ENCODE results near the gene IL36RN. TPM values are rescaled to one million over a fixed set of nuclear protein-coding genes. Genes with fewer than 3 reads are reported as not detected.

IL36RN gene
- total RNA-seq, 1 experiment from 2014 or later, result not detected

DNA sequence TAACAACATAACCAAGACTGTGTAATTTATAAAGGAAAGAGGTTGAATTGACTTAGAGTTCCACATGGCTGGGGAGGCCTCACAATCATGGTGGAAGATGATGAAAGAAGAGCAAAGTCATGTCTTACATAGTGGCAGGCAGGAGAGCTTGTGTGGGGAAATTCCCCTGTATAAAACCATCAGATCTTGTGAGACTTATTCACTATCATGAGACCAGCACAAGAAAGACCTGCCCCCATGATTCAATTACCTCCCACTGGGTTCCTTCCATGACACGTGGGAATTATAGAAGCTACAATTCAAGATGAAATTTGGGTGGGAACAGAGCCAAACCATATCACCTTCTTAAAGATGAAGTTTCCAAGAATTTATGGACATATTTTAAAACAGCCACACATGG lies 2.5 kb upstream of the IL36RN start:
- no peak for DNase-seq
- peaks cover 7% of the 10 kb centered on the region for H3K4me1 Mint-ChIP-seq (ENCODE audit: low read depth, unreplicated experiment)
- H3K27ac Mint-ChIP-seq (ENCODE audit: unreplicated experiment), result no peak overlapping the region
- TF ChIP-seq, protein P1, sequence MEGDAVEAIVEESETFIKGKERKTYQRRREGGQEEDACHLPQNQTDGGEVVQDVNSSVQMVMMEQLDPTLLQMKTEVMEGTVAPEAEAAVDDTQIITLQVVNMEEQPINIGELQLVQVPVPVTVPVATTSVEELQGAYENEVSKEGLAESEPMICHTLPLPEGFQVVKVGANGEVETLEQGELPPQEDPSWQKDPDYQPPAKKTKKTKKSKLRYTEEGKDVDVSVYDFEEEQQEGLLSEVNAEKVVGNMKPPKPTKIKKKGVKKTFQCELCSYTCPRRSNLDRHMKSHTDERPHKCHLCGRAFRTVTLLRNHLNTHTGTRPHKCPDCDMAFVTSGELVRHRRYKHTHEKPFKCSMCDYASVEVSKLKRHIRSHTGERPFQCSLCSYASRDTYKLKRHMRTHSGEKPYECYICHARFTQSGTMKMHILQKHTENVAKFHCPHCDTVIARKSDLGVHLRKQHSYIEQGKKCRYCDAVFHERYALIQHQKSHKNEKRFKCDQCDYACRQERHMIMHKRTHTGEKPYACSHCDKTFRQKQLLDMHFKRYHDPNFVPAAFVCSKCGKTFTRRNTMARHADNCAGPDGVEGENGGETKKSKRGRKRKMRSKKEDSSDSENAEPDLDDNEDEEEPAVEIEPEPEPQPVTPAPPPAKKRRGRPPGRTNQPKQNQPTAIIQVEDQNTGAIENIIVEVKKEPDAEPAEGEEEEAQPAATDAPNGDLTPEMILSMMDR (IDR thresholded peaks at IDR 0.05; ENCODE audit: insufficient read depth in 1 of 2, low read depth in 1 of 2, low read length in 1 of 2, severe bottlenecking in 1 of 2, unreplicated experiment in 1 of 2), result no peak
- Histone ChIP-seq H3K4me1 (peaks cover 9% of the 10 kb centered on the region), H3K27me3 (replicated peaks; ENCODE audit: control insufficient read depth, insufficient read depth, low read length) (no peaks in the 10 kb centered on the region), H3K9me3 (peaks cover 17% of the 10 kb centered on the region; the same call in 1 of the 2 replicates), H3K4me3 (ENCODE audit: low read depth, low read length) (no peak overlapping the region), H3K36me3 (ENCODE audit: control insufficient read depth, insufficient read depth, low read length) (no peaks in the 10 kb centered on the region)
- no peaks in the 10 kb centered on the region for H3K36me3 Mint-ChIP-seq (ENCODE audit: insufficient read depth, unreplicated experiment)
- BruUV-seq (replicated peaks), result no TSS peak
- no peak overlapping the region for H3K4me3 Mint-ChIP-seq (ENCODE audit: unreplicated experiment)
- CTCF ChIA-PET, result no interaction called here
- intact Hi-C loops (cut with micrococcal nuclease; ENCODE audit: unreplicated experiment), result no loop called here
- no peaks in the 10 kb centered on the region for H3K27me3 Mint-ChIP-seq (ENCODE audit: insufficient read depth, unreplicated experiment)
- POLR2A ChIA-PET, result no interaction called here
- peaks cover 38% of the 10 kb centered on the region for H3K9me3 Mint-ChIP-seq (ENCODE audit: unreplicated experiment)

GRCh38 chr2:113057117-113057516 lies 1.9 kb upstream of the IL36RN start:
- no peak for DNase-seq
- H3K36me3 Mint-ChIP-seq (ENCODE audit: insufficient read depth, unreplicated experiment), result no peaks in the 10 kb centered on the region
- peaks cover 7% of the 10 kb centered on the region for H3K4me1 Mint-ChIP-seq (ENCODE audit: low read depth, unreplicated experiment)
- no peaks in the 10 kb centered on the region for H3K27me3 Mint-ChIP-seq (ENCODE audit: insufficient read depth, unreplicated experiment)
- H3K4me3 Mint-ChIP-seq (ENCODE audit: unreplicated experiment), result no peak overlapping the region
- no peak overlapping the region for H3K4me3 ChIP-seq (ENCODE audit: low read depth, low read length)
- H3K9me3 ChIP-seq, result peaks cover 17% of the 10 kb centered on the region; the same call in 1 of the 2 replicates
- no peaks in the 10 kb centered on the region for H3K36me3 ChIP-seq (ENCODE audit: control insufficient read depth, insufficient read depth, low read length)
- BruUV-seq (replicated peaks), result no TSS peak
- TF ChIP-seq, protein P1 (IDR thresholded peaks at IDR 0.05; ENCODE audit: insufficient read depth in 1 of 2, low read depth in 1 of 2, low read length in 1 of 2, severe bottlenecking in 1 of 2, unreplicated experiment in 1 of 2), result no peak
- H3K4me1 ChIP-seq, result peaks cover 9% of the 10 kb centered on the region
- peaks cover 38% of the 10 kb centered on the region for H3K9me3 Mint-ChIP-seq (ENCODE audit: unreplicated experiment)
- H3K27me3 ChIP-seq (replicated peaks; ENCODE audit: control insufficient read depth, insufficient read depth, low read length), result no peaks in the 10 kb centered on the region
- POLR2A ChIA-PET, result no interaction called here
- intact Hi-C loops (cut with micrococcal nuclease; ENCODE audit: unreplicated experiment), result no loop called here
- no peak overlapping the region for H3K27ac Mint-ChIP-seq (ENCODE audit: unreplicated experiment)
- CTCF ChIA-PET, result no interaction called here

GRCh38 chr2:113058411-113058994 lies 495 bp upstream of the IL36RN start:
- POLR2A ChIA-PET, result no interaction called here
- peak in 1 of 2 experiments; percentile 28 for DNase-seq
- Histone ChIP-seq H3K27me3 (replicated peaks; ENCODE audit: control insufficient read depth, insufficient read depth, low read length) (no peaks in the 10 kb centered on the region), H3K36me3 (ENCODE audit: control insufficient read depth, insufficient read depth, low read length) (no peaks in the 10 kb centered on the region), H3K4me3 (ENCODE audit: low read depth, low read length) (no peak overlapping the region), H3K9me3 (peaks cover 17% of the 10 kb centered on the region; the same call in 1 of the 2 replicates), H3K4me1 (peaks cover 9% of the 10 kb centered on the region)
- BruUV-seq (replicated peaks), result no TSS peak
- TF ChIP-seq, protein P1 (IDR thresholded peaks at IDR 0.05; ENCODE audit: insufficient read depth in 1 of 2, low read depth in 1 of 2, low read length in 1 of 2, severe bottlenecking in 1 of 2, unreplicated experiment in 1 of 2), result no peak
- CTCF ChIA-PET, result no interaction called here
- Mint-ChIP-seq H3K36me3 (ENCODE audit: insufficient read depth, unreplicated experiment) (no peaks in the 10 kb centered on the region), H3K4me3 (ENCODE audit: unreplicated experiment) (peak overlapping the region; percentile 2), H3K27me3 (ENCODE audit: insufficient read depth, unreplicated experiment) (no peaks in the 10 kb centered on the region), H3K9me3 (ENCODE audit: unreplicated experiment) (peaks cover 34% of the 10 kb centered on the region), H3K4me1 (ENCODE audit: low read depth, unreplicated experiment) (peaks cover 7% of the 10 kb centered on the region), H3K27ac (ENCODE audit: unreplicated experiment) (no peak overlapping the region)
- intact Hi-C loops (cut with micrococcal nuclease; ENCODE audit: unreplicated experiment), result no loop called here

Data from Caco-2 (cell line).